ENCODE data around the gene INSYN2B. TPM values are rescaled to one million over a fixed set of nuclear protein-coding genes. Genes with fewer than 3 reads are reported as not detected.
"Not testable (repeated sequence)": the region's sequence is repeated elsewhere in the genome, so short reads cannot be mapped to it uniquely, and the experiment has no call there.

The INSYN2B gene
- total RNA-seq, 1 experiment from 2014 or later, result 0.97 TPM

GRCh38 chr5:169974121-169974770, 6.0 kb downstream of the INSYN2B start:
- no peak for DNase-seq (ENCODE audit: extremely low read depth, low read depth)

- no peak for DNase-seq (ENCODE audit: extremely low read depth, low read depth)
Measured at GRCh38 chr5:169973056-169973455, 7.2 kb downstream of the INSYN2B start.

- no peak for DNase-seq (ENCODE audit: extremely low read depth, low read depth)
Measured at GRCh38 chr5:169971780-169972179, 8.5 kb downstream of the INSYN2B start.

GRCh38 chr5:169970911-169971765, 9.2 kb downstream of the INSYN2B start:
- no peak for DNase-seq (ENCODE audit: extremely low read depth, low read depth)

- no peak for DNase-seq (ENCODE audit: extremely low read depth, low read depth)
Measured at GRCh38 chr5:169970339-169970738, 10.0 kb downstream of the INSYN2B start.

- DNase-seq (ENCODE audit: extremely low read depth, low read depth), result no peak
Measured at GRCh38 chr5:169964246-169964645, 16.0 kb downstream of the INSYN2B start.

GRCh38 chr5:169960659-169961058, 19.6 kb downstream of the INSYN2B start:
- no peak for DNase-seq (ENCODE audit: extremely low read depth, low read depth)

GRCh38 chr5:169958278-169958677, 22.0 kb downstream of the INSYN2B start:
- no peak for DNase-seq (ENCODE audit: extremely low read depth, low read depth)

- no peak for DNase-seq (ENCODE audit: extremely low read depth, low read depth)
Measured at GRCh38 chr5:169956756-169957155, 23.5 kb downstream of the INSYN2B start.

- DNase-seq (ENCODE audit: extremely low read depth, low read depth), result no peak
Measured at GRCh38 chr5:169956126-169956525, 24.2 kb downstream of the INSYN2B start.

GRCh38 chr5:169954786-169955185, 25.5 kb downstream of the INSYN2B start:
- no peak for DNase-seq (ENCODE audit: extremely low read depth, low read depth)

- not testable (repeated sequence) for DNase-seq (ENCODE audit: extremely low read depth, low read depth)
Measured at GRCh38 chr5:169953196-169953595, 27.1 kb downstream of the INSYN2B start.

- DNase-seq (ENCODE audit: extremely low read depth, low read depth), result no peak
Measured at GRCh38 chr5:169950333-169950732, 30.0 kb downstream of the INSYN2B start.

GRCh38 chr5:169946743-169947295, 33.5 kb downstream of the INSYN2B start:
- DNase-seq (ENCODE audit: extremely low read depth, low read depth), result no peak

GRCh38 chr5:169945831-169946261, 34.4 kb downstream of the INSYN2B start:
- no peak for DNase-seq (ENCODE audit: extremely low read depth, low read depth)

- no peak for DNase-seq (ENCODE audit: extremely low read depth, low read depth)
Measured at GRCh38 chr5:169944922-169945680, 35.2 kb downstream of the INSYN2B start.

GRCh38 chr5:169944115-169944514, 36.2 kb downstream of the INSYN2B start:
- no peak for DNase-seq (ENCODE audit: extremely low read depth, low read depth)

GRCh38 chr5:169943026-169943425, 37.3 kb downstream of the INSYN2B start:
- no peak for DNase-seq (ENCODE audit: extremely low read depth, low read depth)

- no peak for DNase-seq (ENCODE audit: extremely low read depth, low read depth)
Measured at GRCh38 chr5:169942181-169942580, 38.1 kb downstream of the INSYN2B start.

- no peak for DNase-seq (ENCODE audit: extremely low read depth, low read depth)
Measured at GRCh38 chr5:169941542-169941941, 38.8 kb downstream of the INSYN2B start.

GRCh38 chr5:169939731-169940130, 40.6 kb downstream of the INSYN2B start:
- no peak for DNase-seq (ENCODE audit: extremely low read depth, low read depth)
